HepG2 (cell line): ENCODE data around the gene CTRB2. TPM values are rescaled to one million over a fixed set of nuclear protein-coding genes. Genes with fewer than 3 reads are reported as not detected.

Source experiments
- CCAR2 ChIP-seq: fragments of 200-400 bp; formaldehyde crosslinking; optimal IDR thresholded peaks from 2 replicates; pipeline ENCODE3; 2018; ENCODE audit warnings: low read depth, mild to moderate bottlenecking, low read length, moderate library complexity
- CENPX ChIP-seq: sonication (generic); formaldehyde crosslinking; IDR thresholded peaks from 2 replicates; pipeline ENCODE4 v1.9.0; 2021; ENCODE audit warnings: mild to moderate bottlenecking, missing genetic modification reagents, moderate library complexity
- DMAP1 ChIP-seq: IDR thresholded peaks from 2 replicates; pipeline ENCODE4 v1.6.1; 2016
- FOXA1 ChIP-seq, 2 experiments: fragments of 450-650 bp in 1 of 2; sonication (generic) in 1 of 2; formaldehyde crosslinking in 1 of 2; IDR thresholded peaks; 2 replicates each; pipeline versions ENCODE4 v1.4.0 to v1.6.1; 2016 to 2020; ENCODE audit warnings: missing genetic modification reagents in 1 of 2
- KDM4B ChIP-seq: sonication (generic); formaldehyde crosslinking; IDR thresholded peaks from 2 replicates; pipeline ENCODE4 v1.4.0; 2020; ENCODE audit warnings: missing genetic modification reagents
- SNAPC2 ChIP-seq: sonication (generic); formaldehyde crosslinking; IDR thresholded peaks from 2 replicates; pipeline ENCODE4 v1.8.1; 2022; ENCODE audit warnings: mild to moderate bottlenecking, missing genetic modification reagents
- XBP1 ChIP-seq: sonication (generic); formaldehyde crosslinking; IDR thresholded peaks from 2 replicates; pipeline ENCODE4 v1.5.0; 2020; ENCODE audit warnings: missing genetic modification reagents
- ZFP41 ChIP-seq: sonication (generic); formaldehyde crosslinking; IDR thresholded peaks from 2 replicates; pipeline ENCODE4 v1.4.0; 2020; ENCODE audit warnings: mild to moderate bottlenecking, missing genetic modification reagents, borderline replicate concordance
- polyA plus RNA-seq, 8 experiments: library from polyadenylated mRNA; depleted of rRNA in 3 of 8; stranded (reverse) in 7 of 8; unstranded in 1 of 8; fragments of >200 nt; fragmentation: Illumina TruSeq in 4 of 8; extraction: Trizol in 4 of 8; gene quantifications; 2 replicates each; pipeline versions ENCODE4 v1.2.1 to v1.2.3, GENCODE V29; 2011 to 2016; ENCODE audit warnings: low read depth in 4 of 8, missing spikeins in 1 of 8, mixed read lengths in 1 of 8; ENCODE audit not compliant: insufficient read depth in 1 of 8
- total RNA-seq, 5 experiments: library from RNA; depleted of rRNA; stranded (reverse); fragments of >200 nt; fragmentation: Illumina TruSeq; extraction: Trizol; gene quantifications; 2 replicates each; pipeline ENCODE4 v1.2.3, GENCODE V29; 2016; ENCODE audit warnings: low read depth in 1 of 5
- TF ChIP-seq, protein P1 (sequence below): sonication (generic); formaldehyde crosslinking; IDR thresholded peaks from 2 replicates; pipeline ENCODE4 v1.9.0; 2021; ENCODE audit warnings: missing genetic modification reagents, mild to moderate bottlenecking, borderline replicate concordance
- TF ChIP-seq, protein P2 (sequence below): sonication (generic); formaldehyde crosslinking; IDR thresholded peaks from 2 replicates; pipeline ENCODE4 v1.4.0; 2020; ENCODE audit warnings: missing genetic modification reagents, borderline replicate concordance
- TF ChIP-seq, protein P3 (sequence below): sonication (generic); formaldehyde crosslinking; IDR thresholded peaks from 2 replicates; pipeline ENCODE4 v1.5.0; 2020; ENCODE audit warnings: mild to moderate bottlenecking, missing genetic modification reagents, moderate library complexity
- TF ChIP-seq, protein P4 (sequence below): sonication (generic); formaldehyde crosslinking; IDR thresholded peaks from 2 replicates; pipeline ENCODE4 v1.5.0; 2020; ENCODE audit warnings: missing genetic modification reagents
- TF ChIP-seq, protein P5 (sequence below): sonication (generic); formaldehyde crosslinking; IDR thresholded peaks from 2 replicates; pipeline ENCODE4 v1.4.0; 2020; ENCODE audit warnings: missing genetic modification reagents
- TF ChIP-seq, protein P6 (sequence below): IDR thresholded peaks from 2 replicates; pipeline ENCODE4 v1.6.1; 2016; ENCODE audit warnings: low read depth, missing genetic modification reagents, missing compliant biosample characterization

CTRB2 gene
- total and polyA plus RNA-seq, 2 of the 13 experiments (the other 11 are each of a cell fraction or from before 2014, with no cell fraction given), result 0.13 TPM; not detected in 1

DNA sequence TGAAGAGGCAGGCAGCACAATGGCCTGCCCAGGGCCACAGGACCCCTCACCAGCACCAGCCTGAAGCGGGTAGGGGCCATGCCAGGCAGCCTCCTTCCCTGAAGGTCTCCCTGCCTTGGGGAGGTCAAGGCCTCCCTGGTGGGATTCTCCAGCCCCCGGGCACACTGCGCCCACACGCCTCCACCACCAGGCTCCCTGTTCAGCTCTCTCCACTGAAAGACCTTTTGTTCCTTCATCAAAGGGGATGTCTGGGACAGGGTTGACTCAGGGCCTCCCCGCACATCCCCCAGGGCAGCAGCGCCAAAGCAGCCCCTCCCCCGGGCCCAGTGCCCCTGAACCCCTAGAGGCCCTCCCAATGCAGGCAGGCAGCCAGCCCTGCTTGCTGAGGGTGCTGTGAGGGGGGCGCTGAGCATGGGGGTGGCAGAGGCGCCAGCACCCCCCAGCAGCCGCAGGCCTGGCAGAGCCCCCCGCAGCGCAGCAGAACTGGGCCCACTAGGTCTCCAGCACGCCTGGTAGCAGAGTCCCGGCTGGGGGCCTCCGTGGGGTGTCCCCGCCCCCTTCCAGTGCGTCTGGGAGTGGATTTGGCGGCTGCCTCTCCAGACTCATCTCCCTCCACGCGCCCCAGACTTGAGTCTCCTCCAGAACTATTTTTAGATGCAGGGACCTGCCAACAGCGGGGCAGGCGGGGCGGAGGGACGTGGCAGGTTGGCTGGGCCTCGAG is 31.3 kb upstream of the CTRB2 start (continued):
- TF ChIP-seq XBP1 (CRISPR knock-in tag) (no peak), SNAPC2 (0 out of 2 replicates have a peak, but pooled peaks have one; percentile 38), ZFP41 (CRISPR knock-in tag) (no peak), CCAR2 (peak; percentile 25), CENPX (CRISPR knock-in tag) (no peak), FOXA1 (IDR thresholded peaks at IDR 0.05) (no peak), FOXA1 (CRISPR knock-in tag; IDR thresholded peaks at IDR 0.05) (peak; percentile 61; the same call in 1 of the 2 replicates), KDM4B (CRISPR knock-in tag) (no peak), DMAP1 (CRISPR knock-in tag) (no peak)
- TF ChIP-seq, protein P1, sequence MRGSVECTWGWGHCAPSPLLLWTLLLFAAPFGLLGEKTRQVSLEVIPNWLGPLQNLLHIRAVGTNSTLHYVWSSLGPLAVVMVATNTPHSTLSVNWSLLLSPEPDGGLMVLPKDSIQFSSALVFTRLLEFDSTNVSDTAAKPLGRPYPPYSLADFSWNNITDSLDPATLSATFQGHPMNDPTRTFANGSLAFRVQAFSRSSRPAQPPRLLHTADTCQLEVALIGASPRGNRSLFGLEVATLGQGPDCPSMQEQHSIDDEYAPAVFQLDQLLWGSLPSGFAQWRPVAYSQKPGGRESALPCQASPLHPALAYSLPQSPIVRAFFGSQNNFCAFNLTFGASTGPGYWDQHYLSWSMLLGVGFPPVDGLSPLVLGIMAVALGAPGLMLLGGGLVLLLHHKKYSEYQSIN (CRISPR knock-in tag), result no peak
- TF ChIP-seq, protein P2, sequence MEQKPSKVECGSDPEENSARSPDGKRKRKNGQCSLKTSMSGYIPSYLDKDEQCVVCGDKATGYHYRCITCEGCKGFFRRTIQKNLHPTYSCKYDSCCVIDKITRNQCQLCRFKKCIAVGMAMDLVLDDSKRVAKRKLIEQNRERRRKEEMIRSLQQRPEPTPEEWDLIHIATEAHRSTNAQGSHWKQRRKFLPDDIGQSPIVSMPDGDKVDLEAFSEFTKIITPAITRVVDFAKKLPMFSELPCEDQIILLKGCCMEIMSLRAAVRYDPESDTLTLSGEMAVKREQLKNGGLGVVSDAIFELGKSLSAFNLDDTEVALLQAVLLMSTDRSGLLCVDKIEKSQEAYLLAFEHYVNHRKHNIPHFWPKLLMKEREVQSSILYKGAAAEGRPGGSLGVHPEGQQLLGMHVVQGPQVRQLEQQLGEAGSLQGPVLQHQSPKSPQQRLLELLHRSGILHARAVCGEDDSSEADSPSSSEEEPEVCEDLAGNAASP, result peak; percentile 70; the same call in 1 of the 2 replicates
- TF ChIP-seq, protein P3, sequence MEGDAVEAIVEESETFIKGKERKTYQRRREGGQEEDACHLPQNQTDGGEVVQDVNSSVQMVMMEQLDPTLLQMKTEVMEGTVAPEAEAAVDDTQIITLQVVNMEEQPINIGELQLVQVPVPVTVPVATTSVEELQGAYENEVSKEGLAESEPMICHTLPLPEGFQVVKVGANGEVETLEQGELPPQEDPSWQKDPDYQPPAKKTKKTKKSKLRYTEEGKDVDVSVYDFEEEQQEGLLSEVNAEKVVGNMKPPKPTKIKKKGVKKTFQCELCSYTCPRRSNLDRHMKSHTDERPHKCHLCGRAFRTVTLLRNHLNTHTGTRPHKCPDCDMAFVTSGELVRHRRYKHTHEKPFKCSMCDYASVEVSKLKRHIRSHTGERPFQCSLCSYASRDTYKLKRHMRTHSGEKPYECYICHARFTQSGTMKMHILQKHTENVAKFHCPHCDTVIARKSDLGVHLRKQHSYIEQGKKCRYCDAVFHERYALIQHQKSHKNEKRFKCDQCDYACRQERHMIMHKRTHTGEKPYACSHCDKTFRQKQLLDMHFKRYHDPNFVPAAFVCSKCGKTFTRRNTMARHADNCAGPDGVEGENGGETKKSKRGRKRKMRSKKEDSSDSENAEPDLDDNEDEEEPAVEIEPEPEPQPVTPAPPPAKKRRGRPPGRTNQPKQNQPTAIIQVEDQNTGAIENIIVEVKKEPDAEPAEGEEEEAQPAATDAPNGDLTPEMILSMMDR (CRISPR knock-in tag), result no peak
- TF ChIP-seq, protein P4, sequence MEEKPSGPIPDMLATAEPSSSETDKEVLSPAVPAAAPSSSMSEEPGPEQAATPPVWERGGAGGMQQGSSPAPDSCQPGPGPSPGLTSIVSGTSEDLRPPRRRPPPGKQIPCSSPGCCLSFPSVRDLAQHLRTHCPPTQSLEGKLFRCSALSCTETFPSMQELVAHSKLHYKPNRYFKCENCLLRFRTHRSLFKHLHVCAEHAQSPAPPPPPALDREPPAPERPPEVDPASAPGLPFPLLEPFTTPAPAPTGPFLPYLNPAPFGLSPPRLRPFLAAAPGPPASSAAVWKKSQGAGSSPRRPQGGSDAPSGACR (CRISPR knock-in tag), result no peak
- TF ChIP-seq, protein P5, sequence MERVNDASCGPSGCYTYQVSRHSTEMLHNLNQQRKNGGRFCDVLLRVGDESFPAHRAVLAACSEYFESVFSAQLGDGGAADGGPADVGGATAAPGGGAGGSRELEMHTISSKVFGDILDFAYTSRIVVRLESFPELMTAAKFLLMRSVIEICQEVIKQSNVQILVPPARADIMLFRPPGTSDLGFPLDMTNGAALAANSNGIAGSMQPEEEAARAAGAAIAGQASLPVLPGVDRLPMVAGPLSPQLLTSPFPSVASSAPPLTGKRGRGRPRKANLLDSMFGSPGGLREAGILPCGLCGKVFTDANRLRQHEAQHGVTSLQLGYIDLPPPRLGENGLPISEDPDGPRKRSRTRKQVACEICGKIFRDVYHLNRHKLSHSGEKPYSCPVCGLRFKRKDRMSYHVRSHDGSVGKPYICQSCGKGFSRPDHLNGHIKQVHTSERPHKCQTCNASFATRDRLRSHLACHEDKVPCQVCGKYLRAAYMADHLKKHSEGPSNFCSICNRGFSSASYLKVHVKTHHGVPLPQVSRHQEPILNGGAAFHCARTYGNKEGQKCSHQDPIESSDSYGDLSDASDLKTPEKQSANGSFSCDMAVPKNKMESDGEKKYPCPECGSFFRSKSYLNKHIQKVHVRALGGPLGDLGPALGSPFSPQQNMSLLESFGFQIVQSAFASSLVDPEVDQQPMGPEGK (CRISPR knock-in tag), result peak; percentile 96
- TF ChIP-seq, protein P6, sequence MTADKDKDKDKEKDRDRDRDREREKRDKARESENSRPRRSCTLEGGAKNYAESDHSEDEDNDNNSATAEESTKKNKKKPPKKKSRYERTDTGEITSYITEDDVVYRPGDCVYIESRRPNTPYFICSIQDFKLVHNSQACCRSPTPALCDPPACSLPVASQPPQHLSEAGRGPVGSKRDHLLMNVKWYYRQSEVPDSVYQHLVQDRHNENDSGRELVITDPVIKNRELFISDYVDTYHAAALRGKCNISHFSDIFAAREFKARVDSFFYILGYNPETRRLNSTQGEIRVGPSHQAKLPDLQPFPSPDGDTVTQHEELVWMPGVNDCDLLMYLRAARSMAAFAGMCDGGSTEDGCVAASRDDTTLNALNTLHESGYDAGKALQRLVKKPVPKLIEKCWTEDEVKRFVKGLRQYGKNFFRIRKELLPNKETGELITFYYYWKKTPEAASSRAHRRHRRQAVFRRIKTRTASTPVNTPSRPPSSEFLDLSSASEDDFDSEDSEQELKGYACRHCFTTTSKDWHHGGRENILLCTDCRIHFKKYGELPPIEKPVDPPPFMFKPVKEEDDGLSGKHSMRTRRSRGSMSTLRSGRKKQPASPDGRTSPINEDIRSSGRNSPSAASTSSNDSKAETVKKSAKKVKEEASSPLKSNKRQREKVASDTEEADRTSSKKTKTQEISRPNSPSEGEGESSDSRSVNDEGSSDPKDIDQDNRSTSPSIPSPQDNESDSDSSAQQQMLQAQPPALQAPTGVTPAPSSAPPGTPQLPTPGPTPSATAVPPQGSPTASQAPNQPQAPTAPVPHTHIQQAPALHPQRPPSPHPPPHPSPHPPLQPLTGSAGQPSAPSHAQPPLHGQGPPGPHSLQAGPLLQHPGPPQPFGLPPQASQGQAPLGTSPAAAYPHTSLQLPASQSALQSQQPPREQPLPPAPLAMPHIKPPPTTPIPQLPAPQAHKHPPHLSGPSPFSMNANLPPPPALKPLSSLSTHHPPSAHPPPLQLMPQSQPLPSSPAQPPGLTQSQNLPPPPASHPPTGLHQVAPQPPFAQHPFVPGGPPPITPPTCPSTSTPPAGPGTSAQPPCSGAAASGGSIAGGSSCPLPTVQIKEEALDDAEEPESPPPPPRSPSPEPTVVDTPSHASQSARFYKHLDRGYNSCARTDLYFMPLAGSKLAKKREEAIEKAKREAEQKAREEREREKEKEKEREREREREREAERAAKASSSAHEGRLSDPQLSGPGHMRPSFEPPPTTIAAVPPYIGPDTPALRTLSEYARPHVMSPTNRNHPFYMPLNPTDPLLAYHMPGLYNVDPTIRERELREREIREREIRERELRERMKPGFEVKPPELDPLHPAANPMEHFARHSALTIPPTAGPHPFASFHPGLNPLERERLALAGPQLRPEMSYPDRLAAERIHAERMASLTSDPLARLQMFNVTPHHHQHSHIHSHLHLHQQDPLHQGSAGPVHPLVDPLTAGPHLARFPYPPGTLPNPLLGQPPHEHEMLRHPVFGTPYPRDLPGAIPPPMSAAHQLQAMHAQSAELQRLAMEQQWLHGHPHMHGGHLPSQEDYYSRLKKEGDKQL (CRISPR knock-in tag), result no peak
